ENCODE measurements around the gene NLRP1.

NLRP1 gene

DNA sequence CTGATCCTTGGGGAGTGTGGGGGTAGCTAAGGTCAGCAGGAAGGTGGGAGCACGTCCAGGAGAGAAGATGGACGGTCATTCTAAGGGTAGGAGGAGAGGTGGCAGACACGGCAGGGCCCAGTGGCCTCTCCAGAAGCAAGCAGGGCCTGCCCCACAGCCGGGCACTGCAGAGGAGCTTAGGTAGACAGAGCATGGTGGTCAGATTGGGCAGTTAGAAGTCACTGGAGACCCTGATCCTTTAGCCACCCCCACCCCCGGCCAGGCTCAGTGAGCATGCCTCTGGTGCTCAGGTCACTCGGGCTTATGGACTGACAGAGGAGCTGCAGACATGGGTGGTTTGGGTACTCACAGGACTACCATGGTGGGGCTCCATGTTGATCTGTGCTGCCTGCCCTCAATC is 26.3 kb downstream of the NLRP1 start:
- DNase-seq (ENCODE audit: low read depth in 2 of 2, low spot score in 1 of 2): no peak

DNA sequence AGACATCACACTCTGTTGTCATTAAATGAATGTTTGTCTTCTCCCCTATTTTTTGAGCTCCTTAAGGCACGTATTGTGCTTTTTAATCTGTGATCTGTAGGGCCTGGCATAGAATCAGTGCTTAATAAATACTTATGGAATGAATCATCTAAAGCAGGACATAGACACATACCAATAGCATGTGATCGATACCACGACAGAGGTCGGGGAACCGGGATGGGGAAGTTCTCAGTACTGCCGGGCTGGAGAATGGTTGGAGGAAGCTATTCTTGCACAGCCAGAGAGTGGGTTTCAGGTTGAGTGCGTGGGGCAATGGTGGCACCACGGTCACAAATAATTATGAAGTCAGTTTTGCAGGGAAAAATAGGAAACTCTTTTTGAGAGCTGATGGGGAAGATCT is 26.8 kb downstream of the NLRP1 start:
- DNase-seq (ENCODE audit: low read depth in 2 of 2, low spot score in 1 of 2): no peak

DNA sequence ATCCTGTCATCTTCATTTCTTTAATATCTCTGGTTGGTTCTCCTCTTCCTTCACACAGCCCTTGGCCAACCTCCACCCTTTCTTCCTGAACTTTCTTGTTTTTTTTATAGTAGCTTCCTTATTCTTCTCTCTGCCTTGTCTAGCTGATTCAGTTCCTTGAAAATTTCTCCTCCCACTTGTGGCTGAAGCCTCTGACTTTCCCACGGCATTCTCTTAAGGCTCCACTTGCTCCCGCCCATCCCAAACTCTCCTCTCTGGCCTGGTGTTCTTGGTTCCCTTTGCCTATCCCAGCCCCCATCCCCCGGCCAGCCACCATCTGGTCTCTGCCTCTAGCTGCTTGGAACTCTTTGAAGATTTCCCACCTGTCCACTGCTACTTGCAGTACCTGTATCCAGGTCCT is 29.1 kb downstream of the NLRP1 start:
- no peak for DNase-seq (ENCODE audit: low read depth in 2 of 2, low spot score in 1 of 2)

DNA sequence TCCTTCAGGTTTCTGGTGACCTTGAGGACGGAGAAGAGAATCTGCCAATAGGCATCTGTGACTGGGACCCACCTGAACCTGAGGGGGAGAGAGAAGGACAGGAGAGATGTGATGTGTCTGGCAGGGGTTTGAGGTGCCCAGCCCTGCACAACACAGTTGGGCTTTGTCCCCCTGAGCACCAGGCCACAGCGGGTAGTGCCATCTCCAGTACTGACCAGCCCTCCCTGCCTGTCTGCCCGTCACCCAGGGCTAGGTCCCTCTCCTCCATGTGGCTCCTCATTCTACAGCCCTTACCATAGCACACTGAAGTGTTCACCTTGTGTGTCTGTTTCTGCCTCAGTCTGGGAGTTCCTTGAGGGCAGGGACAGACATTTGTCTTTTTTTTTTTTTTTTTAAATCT is 30.8 kb downstream of the NLRP1 start:
- DNase-seq (ENCODE audit: low read depth in 2 of 2, low spot score in 1 of 2): no peak

DNA sequence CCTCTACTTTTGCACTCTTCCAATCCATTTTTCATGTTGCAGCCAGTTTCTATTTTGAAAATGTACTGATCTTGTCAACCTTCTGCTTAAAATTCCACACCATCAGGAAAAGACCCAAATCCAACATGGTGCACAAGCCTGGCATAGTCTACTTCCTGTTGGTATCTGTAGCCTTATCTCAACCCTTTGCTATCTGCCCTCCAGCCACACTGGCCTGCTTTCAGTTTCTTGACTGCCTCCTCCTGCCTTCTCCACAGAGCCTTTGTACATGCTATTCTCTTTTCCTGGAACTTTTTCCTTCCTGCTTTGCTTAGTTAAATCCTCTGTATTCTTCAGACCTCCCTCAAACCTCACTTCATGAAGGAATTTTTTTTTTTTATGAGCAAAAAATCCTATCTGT is 31.5 kb downstream of the NLRP1 start:
- DNase-seq (ENCODE audit: low read depth in 2 of 2, low spot score in 1 of 2): no peak

DNA sequence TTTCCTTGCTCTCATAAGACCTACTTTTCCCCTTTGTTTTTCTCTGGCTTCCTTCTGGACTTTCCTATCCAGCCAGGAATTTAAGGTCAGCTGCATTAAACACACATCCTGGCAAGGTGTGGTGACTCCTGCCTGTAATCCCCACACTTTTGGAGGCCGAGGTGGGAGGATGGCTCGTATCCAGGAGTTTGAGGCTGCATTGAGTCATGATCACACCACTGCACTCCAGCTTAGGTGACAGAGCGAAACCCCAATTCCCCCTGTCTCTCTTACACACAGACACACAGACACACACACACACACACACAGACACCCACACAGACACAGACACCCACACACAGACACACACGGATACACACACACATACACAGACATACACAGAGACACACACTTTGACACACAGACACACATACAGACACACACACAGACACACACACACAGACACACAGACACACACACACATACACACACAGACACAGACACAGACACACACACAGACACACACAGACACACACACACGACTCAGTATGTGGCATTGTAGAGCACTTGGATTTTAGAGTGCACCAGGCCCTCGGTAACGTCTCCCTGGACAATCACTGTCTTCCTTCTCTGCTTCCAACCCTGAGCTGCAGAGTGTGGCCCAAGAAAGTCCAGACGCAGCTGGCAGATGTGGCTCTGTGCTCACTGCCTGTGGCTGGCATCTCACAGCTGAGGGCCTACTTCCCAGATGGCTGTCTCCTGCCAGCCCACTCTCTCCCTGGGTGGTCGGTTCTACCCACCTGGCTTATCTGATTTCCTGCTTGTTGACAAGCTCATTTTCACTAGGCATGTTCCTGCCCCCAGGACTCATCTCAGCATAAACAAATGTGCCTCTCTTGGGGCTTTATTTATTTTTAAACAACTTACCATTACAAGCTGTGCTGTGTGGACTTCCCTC is 39.0 kb downstream of the NLRP1 start:
- DNase-seq (ENCODE audit: low read depth in 2 of 2, low spot score in 1 of 2): no peak

DNA sequence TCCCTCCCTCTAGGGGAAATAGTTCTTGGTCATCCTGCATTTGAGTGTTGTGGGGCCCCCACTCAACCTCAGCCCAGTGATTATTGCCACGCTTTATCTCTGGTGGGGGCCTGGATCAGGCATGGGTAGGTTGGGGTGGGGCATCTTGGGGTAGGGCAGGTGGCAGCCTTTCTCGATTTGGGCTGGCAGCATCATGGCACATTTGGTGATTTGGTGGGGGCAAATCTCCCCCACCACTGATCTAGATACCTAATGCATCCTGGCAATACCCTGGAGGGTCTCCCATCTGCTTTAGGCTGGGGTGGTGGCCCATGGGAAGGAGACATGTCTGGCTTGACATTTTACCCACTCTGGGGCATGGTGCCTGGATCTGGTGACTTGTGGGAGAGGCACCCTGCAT is 40.2 kb downstream of the NLRP1 start:
- DNase-seq (ENCODE audit: low read depth in 2 of 2, low spot score in 1 of 2): no peak

DNA sequence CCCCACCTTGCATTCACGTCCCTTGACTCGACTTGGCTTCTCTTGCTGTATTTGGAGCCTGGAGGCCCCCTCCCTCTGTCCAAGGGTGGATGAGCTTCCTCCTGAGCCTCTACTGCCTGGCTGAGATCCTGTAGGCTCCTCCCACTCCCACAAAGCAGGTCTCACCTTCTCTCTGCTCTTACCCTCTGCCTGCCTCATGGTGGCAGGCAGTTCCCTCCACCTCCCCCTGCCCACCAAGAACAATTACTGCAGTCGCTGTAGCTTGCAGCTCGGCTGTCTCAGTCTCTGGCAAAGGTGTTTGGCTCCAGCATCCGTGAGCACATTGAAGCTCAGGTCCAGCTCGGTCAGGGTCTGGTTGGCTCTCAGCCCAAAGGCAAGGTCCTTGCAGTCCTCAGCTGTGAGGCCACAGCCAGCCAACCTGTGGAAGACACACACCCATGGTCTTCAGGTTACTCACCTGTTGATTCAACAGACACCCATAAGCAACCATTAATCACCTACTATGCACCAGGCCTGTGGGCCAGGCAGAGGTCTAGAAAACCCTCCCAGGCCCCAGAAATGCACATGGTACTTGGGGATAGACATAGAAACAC is 42.6 kb downstream of the NLRP1 start:
- DNase-seq (ENCODE audit: low read depth in 2 of 2, low spot score in 1 of 2): no peak

DNA sequence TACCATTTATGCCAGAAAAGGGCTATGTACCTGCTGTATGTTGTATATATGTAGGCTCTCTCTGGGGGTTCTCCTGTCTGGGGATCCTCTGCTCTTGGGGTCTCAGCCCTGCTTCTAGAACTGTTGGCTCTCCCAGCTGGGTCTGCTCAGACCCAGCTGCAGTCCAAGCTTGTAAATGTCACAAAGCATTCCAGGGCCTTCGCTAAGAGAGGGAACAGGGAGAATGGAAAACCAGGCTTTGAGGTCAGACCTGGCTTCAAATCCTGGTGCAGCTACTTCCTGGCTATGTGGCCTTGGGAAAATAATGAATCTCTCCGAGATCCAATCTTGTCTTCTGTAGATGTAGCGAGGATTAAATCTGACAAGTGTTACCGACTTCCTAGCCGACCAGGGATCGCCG is 44.0 kb downstream of the NLRP1 start:
- DNase-seq (ENCODE audit: low read depth in 2 of 2, low spot score in 1 of 2): no peak

DNA sequence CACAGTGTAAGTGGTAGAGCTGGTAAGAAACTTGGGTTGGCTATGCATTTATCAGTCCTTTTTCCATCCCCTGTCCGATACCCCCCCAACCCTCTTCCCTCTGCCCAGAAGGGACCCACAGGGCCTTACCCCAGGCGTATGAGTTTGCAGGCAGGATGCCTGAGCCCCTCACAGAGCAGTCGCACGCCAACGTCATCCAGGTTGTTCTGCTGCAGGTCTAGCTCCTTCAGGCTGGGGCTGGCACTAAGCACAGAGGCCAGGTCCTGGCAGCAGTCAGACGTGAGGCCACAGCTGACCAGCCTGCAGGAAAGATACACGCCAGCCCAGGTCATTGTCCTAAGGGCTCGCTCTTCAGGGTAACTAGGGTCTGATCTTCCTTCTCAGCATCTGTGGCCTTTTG is 45.0 kb downstream of the NLRP1 start:
- no peak for DNase-seq (ENCODE audit: low read depth in 2 of 2, low spot score in 1 of 2)

DNA sequence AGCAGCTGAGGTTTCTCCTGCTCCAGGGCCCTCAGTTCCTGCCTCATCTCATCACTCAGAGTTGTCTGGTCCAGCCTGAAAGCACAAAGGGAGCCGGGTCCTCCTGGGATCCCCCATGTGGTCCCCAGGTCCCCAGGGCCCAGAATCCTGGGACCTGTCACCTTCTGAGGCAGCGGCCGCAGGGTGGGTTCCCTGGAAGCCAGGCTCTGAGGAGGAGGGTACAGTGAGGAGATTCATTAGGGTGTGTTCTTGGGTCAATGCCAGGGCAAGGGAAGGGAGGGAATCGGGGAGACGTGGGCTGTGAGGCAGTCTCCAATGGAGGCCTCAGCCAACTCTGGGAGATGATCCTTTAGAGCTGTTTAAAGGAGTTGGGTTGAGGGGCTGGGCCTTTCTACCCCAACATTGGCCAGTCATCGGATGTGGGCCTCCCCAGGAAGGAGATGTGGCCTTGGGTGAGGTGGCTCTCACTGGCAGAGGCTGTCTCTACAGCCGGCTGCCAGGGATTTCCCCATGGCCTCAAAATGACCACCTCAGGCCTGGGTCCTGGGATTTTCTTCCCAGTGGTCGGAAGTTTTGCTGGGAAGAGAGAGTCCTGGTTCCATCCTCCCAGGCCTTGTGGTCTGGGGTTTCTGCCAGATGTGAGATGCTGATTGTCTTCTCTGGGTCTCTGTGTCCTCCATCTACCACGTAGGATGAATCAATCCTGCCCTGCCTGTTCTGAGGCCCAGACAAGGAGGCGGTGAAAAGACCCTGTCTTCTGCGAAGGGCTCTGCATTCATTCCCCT is 47.3 kb downstream of the NLRP1 start:
- no peak for DNase-seq (ENCODE audit: low read depth in 2 of 2, low spot score in 1 of 2)

DNA sequence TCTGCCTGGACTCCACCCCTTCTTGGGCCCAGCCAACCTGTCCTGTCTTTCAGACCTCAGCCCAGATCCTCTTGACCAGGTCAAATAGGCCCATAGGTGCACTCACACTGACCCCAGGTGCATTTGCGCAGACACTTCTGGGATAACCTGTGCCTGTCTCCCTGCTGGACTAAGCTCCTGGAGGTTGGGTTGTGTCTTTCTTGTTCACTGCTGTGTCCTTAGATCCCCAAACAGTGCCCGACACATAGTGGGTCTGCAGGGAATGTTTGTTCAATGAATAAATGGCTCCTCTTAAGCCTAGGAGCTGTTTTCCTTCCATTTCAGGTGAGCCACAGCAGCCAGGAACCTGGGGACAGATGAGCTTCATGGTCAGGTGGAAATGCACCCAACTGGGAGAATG is 48.9 kb downstream of the NLRP1 start:
- no peak for DNase-seq (ENCODE audit: low read depth in 2 of 2, low spot score in 1 of 2)

DNA sequence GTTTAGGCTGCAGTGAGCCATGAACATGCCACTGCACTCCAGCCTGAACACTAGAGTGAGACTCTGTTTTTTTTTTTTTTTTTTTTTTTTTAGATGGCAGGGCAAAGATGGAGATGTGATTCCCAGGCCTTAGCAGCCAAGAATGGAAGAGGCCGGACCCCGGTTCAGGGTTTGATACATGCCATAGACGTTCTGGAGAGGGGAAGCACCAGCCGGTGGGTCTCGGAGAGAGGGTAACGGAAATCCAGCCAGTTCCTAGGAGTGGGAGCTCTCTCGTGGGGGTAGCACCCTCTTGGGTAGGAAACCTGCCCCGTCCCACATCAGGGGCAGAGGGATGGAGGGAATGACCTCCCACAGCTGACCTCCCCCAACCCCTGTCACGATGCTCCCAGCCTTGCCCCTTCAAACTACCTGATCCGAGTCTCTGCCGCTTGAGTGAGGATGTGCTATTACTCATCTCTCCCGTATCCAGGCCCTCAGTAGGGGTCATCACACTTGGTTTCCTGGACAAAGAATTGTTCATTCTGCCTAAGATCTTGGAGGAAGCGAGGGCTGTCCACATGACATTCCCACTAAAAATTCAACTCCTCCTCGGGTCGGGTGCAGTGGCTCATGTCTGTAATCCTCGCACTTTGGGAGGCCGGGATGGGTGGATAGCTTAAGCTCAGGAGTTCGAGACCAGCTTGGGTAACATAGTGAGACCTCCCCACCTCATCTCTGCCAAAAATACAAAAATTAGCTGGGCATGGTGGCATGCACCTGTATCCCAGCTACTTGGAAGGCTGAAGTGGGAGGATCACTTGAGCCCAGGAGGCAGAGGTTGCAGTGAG is 50.6 kb downstream of the NLRP1 start:
- DNase-seq (ENCODE audit: low read depth in 2 of 2, low spot score in 1 of 2): no peak

DNA sequence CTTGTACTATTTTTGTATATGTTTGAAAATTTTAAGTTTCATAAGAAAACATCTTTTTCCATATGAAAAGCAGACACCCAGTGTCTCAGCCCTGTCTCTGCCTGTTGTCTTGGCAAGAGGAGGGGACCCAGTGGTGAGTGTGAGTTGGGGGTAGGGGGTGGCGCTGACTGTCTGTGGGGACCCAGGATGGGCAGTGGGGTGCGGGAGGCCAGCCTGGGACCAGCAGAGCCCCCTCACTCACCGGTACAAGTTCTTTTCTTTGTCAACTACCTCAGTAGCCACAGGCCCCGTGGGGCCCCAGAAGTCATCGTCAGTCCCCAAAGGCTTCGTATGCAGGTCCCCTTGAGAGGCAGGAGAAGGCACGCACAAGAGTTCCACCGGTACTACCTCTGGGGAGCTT is 51.7 kb downstream of the NLRP1 start:
- no peak for DNase-seq (ENCODE audit: low read depth in 2 of 2, low spot score in 1 of 2)

DNA sequence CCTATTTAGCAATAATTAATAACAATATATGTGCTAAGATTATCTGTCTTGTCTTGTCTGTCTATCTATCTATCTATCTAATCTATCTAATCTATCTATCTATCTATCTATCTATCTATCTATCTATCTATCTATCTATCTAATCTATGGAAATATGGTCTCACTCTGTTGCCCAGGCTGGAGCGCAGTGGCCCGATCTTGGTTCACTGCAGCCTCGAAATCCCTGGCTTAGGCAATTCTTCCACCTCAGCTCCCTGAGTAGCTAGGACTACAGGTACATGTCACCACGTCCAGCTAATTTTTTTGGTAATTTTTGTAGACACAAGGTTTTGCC is 53.3 kb downstream of the NLRP1 start:
- no peak for DNase-seq (ENCODE audit: low read depth in 2 of 2, low spot score in 1 of 2)

DNA sequence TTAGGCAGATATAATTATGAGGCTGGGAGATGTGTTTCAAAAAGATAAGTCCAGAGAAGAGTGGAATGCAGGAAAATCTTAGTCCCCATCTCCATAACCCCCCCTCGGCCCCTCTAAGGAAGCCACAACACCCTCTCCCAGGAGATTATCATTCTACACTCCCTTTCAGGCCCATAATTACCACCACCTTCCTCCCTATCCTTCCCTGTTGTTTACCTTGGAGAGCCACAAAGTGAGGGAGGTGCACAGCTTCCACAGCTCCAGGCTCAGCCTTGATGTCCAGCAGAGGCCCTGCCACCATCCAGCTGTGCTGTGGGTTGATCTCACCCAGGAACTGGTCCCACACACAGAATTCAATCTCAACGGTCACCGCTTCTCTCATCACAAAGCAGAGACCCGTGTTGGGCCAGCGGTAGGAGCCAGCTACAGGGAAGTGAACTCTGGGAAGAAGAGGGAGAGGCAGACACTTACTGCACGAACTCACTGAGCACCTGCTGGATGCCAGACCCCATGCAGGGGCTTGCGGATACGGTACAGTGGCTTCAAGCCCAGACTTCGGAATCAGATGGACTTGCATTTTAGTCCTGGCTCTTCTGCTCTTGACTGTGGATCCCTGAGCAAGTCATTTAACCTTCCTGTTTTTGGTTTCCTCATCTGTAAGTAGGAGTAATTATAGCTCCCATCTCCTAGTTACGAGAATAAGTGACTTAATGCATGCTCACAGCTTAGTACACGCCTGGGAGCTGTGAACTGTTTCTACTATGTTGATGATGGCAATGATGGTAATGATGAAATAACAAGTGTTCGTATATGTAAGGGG is 53.8 kb downstream of the NLRP1 start:
- no peak for DNase-seq (ENCODE audit: low read depth in 2 of 2, low spot score in 1 of 2)

DNA sequence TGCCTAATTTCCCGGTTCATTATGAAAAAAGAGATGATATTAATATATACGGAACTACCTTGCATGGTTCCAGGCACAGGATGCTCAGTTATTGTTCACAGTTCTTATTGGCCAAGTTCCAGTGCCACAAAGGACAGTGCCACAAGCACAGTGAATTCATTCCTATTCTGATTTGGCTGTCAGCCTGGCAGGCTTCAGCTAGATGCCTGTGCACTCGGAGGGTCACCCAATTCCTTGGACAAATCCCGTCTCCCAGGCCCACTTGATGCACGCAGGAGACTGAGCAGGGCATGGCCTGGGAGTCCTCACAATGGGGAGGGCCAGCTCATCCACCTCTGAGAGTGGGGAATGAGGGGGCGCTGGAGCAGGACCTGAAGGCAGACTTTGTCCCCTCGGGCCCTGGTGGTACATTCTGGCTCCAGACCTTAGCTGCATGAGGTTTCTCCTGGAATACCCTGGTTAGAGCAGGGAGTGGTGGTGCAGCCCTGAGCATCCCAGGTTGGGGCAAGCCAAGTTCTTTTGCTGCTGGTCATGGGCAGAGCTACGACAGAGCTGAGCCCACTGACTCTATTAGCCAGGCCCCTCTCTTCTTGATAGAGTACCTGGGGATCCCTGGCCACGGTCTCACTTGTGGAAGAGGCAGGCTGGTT is 56.6 kb downstream of the NLRP1 start:
- DNase-seq (ENCODE audit: low read depth in 2 of 2, low spot score in 1 of 2): no peak

DNA sequence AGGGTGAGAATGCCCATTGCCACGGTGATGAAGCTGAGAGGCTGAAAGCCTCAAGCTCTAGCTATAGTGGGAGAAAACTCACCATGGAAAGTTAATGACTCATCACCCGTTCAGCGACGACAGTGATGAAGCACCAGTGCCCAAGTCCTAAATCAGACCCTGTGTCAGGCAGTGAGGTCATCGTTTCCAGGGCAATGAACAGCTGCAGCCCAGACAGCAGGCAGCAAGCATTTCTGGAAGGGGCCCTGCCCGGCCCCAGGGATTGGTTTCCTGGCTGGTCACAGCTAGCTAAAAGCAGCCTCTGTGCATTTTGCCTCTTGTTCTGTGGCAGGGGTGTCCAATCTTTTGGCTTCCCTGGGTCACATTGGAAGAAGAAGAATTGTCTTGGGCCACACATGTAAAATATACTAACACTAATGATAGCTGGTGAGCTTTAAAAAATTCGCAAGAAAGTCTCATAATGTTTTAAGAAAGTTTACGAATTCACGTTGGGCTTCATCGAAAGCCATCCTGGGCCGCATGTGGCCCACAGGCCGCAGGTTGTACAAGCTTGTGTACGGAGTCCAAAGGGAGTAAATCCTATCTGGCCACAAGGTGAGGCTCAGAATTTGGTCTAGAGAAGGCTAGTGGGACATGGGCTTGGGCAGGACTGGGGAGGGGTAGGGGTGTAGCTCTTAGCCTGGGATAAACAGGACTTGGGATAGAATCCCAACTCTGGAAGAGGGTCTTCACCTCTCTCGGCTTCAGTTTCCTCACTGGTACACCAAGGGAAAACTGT is 57.3 kb downstream of the NLRP1 start:
- DNase-seq (ENCODE audit: low read depth in 2 of 2, low spot score in 1 of 2): no peak

DNA sequence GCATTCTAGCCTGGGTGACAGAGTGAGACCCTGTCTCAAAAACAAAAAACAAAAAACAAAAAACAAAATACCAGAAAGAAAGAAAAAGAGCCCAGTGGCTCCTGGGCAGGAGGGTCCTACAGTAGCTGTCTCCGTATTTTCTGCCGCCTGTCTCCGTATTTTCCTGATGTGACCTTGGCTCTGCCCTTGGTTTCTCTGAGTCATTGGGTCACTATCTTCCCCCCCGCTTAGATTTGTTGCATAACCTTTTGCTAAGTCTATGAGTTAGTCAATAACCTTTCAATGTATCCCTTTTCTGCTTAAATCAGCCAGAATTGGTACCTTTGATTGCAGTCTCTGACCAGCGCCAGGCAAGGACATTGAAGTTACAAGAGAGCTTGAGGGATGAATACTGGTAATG is 61.1 kb downstream of the NLRP1 start:
- no peak for DNase-seq (ENCODE audit: low read depth in 2 of 2, low spot score in 1 of 2)
